Fibroblast of peridontal ligament (primary cell): Measurements from ENCODE around the gene GNB2.

Experiments
- DNase-seq: peaks from one replicate; pipeline ENCODE4 v3.0.0-alpha.2; 2010; ENCODE audit errors: extremely low read depth

The GNB2 gene

GRCh38 chr7:100680576-100681271 lies 7.2 kb downstream of the GNB2 start:
- DNase-seq = no peak

GRCh38 chr7:100681491-100682227 lies 8.1 kb downstream of the GNB2 start:
- DNase-seq = no peak

- DNase-seq = no peak
Measured at GRCh38 chr7:100682228-100682741, 8.7 kb downstream of the GNB2 start.

- no peak for DNase-seq
Measured at GRCh38 chr7:100682991-100683658, 9.6 kb downstream of the GNB2 start.

GRCh38 chr7:100683659-100684533 lies 10.4 kb downstream of the GNB2 start:
- DNase-seq = no peak

GRCh38 chr7:100684534-100685042 lies 11.0 kb downstream of the GNB2 start:
- DNase-seq = no peak

- DNase-seq = no peak
Measured at GRCh38 chr7:100685049-100685605, 11.6 kb downstream of the GNB2 start.

GRCh38 chr7:100685631-100686145 lies 12.1 kb downstream of the GNB2 start:
- no peak for DNase-seq

GRCh38 chr7:100686201-100686821 lies 12.8 kb downstream of the GNB2 start:
- DNase-seq = no peak

GRCh38 chr7:100686822-100687211 lies 13.3 kb downstream of the GNB2 start:
- no peak for DNase-seq

GRCh38 chr7:100687261-100687660 lies 13.7 kb downstream of the GNB2 start:
- DNase-seq = no peak

GRCh38 chr7:100687751-100688300 lies 14.3 kb downstream of the GNB2 start:
- DNase-seq = no peak

- no peak for DNase-seq
Measured at GRCh38 chr7:100688326-100688860, 14.9 kb downstream of the GNB2 start.

GRCh38 chr7:100689230-100690135 lies 15.9 kb downstream of the GNB2 start:
- no peak for DNase-seq

GRCh38 chr7:100691676-100692577 lies 18.4 kb downstream of the GNB2 start:
- peak; percentile 67 for DNase-seq

- DNase-seq = no peak
Measured at GRCh38 chr7:100692578-100692961, 19.0 kb downstream of the GNB2 start.

- no peak for DNase-seq
Measured at GRCh38 chr7:100693312-100694097, 20.0 kb downstream of the GNB2 start.
